ENCODE results near the gene TLK2.
"Not testable (repeated sequence)": the region's sequence is repeated elsewhere in the genome, so short reads cannot be mapped to it uniquely, and the experiment has no call there.

GRCh38 chr17:62452195-62452594 is 26.4 kb upstream of the TLK2 start:
- not testable (repeated sequence) for TF ChIP-seq CTCF (IDR thresholded peaks at IDR 0.05; ENCODE audit: low read depth, low read length); POLR2A (IDR thresholded peaks at IDR 0.05; ENCODE audit: extremely low read depth, insufficient read length); MAX (IDR thresholded peaks at IDR 0.05; ENCODE audit: low read depth, low read length); MYC (IDR thresholded peaks at IDR 0.05; ENCODE audit: low read depth, low read length)

Data from NB4 (cell line).